D721Med (cell line): ENCODE results near the gene DPY19L3.
"Not testable (repeated sequence)": the region's sequence is repeated elsewhere in the genome, so short reads cannot be mapped to it uniquely, and the experiment has no call there.

Experiments used
- DNase-seq: peaks from one replicate; pipeline ENCODE4 v3.0.0; 2011; ENCODE audit warnings: low spot score; ENCODE audit not compliant: insufficient read length
- FAIRE-seq: peaks from 2 replicates; lab custom pipeline; 2011; peaks lifted over from hg19 to GRCh38; lab: Jason Lieb, UNC
- TF ChIP-seq, protein P1 (sequence below): IDR thresholded peaks from 2 replicates; pipeline ENCODE4 v1.5.1; 2012; ENCODE audit warnings: mild to moderate bottlenecking, control low read depth; ENCODE audit not compliant: insufficient read depth; ENCODE audit errors: missing control alignments

DPY19L3 gene

DNA sequence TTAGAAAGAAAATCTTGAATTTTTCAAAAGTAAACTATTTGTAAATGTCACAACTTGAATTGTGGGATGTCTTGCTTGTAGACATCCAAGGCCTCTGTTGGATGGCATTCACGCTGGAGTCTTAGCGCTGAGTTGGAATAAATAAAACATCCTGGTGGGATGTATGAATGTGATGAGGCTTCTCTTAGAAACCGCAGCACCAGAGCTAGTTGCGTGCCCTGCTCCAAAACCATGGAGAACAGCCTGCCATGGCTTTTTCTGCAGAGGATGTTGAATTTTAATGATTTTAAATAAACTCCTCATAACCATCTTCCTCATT is 70.4 kb downstream of the DPY19L3 start:
- TF ChIP-seq, protein P1, sequence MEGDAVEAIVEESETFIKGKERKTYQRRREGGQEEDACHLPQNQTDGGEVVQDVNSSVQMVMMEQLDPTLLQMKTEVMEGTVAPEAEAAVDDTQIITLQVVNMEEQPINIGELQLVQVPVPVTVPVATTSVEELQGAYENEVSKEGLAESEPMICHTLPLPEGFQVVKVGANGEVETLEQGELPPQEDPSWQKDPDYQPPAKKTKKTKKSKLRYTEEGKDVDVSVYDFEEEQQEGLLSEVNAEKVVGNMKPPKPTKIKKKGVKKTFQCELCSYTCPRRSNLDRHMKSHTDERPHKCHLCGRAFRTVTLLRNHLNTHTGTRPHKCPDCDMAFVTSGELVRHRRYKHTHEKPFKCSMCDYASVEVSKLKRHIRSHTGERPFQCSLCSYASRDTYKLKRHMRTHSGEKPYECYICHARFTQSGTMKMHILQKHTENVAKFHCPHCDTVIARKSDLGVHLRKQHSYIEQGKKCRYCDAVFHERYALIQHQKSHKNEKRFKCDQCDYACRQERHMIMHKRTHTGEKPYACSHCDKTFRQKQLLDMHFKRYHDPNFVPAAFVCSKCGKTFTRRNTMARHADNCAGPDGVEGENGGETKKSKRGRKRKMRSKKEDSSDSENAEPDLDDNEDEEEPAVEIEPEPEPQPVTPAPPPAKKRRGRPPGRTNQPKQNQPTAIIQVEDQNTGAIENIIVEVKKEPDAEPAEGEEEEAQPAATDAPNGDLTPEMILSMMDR = no peak
- no peak for DNase-seq
- no peak for FAIRE-seq

DNA sequence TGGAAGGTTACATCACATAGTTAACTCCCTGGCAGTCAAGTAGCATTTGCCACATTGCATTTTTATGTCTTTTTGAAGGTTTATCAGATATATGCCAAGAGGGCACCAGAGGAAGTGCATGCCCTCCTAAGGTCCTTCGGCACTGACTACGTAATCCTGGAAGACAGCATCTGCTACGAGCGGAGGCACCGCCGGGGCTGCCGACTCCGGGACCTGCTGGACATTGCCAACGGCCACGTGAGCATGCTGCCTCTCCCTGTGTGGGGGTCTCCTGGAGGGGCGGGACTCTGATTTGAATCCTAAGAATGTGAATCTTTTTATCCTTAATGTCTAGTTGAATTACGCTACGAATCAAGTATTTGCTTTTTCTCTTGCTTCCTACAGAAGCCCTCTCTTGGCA is 74.8 kb downstream of the DPY19L3 start:
- DNase-seq (no peak), FAIRE-seq (no peak)
- TF ChIP-seq, protein P1 = no peak

DNA sequence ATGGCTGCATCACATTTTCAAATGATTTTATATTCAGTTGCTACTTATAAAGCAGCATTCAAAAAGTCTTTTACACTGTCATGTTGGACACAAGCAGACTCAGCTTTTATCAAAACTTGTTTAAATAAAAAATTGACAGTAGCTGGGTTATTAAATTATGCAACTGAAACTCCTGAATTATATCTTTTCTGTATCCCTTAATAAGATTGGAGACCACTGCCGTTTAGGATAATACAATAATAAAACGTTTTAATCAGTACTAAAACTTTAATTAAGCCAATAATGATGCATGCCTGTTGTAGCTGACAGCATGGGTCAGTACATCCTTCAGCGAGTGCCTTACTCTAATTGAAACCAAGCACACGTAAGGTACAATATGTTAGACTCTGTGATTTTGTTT is 78.0 kb downstream of the DPY19L3 start:
- TF ChIP-seq, protein P1 = no peak
- DNase-seq (no peak), FAIRE-seq (no peak)

DNA sequence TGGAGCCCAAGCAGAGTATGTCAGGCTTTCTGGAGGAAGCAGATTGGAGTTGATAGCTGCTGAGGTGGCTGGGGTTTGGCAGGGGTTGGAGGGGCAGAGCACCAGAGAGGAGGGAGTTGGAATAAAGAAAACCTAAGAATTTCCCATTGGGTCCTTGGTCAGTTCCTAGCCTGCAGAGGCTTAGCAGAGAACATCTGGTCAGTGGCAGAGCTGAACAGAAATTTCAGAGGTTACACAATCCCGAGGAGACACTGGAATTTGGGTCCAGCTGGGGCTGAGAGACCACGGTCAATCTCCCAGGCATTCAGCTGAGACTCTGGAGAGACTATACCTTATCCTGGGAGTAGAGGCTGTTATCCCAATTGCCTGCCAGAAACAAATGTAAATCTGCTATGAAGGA is 84.4 kb downstream of the DPY19L3 start:
- TF ChIP-seq, protein P1 = no peak
- DNase-seq (no peak), FAIRE-seq (no peak)

DNA sequence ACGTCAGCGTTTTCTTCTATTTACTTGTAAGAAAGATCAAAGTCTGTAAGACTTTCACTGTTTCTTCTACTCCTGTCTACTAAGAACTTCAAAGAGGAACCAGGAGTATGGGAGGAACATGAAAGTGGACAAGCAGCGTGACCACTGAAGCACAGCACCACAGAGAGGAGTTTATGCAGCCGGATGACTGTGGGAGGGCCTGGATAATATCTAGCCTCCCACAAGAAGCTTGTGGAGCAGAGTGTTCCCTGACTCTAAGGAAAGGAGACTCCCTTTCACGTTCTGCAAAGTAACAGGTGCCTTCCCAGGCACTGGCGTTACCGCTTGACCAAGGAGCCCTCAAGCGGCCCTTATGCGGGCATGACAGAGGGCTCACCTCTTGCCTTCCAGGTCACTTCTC is 91.8 kb downstream of the DPY19L3 start:
- DNase-seq (no peak), FAIRE-seq (no peak)
- TF ChIP-seq, protein P1 = no peak

DNA sequence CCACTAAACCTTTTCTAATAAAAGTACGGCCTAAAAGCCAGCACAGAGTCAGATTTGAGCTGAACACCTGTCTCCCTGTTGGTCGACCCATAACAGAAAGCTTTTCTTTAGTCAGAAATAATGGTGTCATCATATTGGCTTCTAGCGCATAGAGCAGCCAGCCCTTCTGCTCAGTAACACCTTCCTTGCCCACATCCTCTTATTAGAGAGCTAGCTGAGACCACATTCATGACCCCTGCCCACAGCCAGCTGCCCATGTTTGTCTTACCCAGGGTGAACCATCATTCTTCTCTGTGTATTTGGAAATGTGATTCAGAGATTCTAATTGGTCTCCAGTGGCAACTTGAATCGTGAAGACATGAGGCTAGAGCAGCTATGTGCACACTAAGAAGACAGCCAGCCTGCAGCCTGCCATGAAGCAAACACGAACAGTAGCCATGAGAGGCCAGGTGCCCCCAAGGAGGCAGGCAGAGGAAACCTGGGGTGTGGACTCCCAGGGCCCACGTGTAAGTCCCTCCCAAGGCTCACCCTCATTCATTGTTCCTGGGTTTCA is 93.2 kb downstream of the DPY19L3 start:
- no peak for DNase-seq
- TF ChIP-seq, protein P1 = no peak
- no peak for FAIRE-seq

DNA sequence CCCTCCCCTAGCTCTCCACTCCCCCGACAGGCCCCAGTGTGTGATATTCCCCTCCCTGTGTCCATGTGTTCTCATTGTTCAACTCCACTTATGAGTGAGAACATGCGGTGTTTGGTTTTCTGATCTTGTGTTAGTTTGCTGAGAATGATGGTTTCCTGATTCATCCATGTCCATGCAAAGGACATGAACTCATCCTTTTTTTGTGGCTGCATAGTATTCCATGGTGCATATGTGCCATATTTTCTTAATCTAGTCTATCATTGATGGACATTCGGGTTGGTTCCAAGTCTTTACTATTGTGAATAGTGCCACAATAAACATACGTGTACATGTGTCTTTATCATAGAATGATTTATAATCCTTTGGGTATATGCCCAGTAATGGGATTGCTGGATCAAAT is 106.9 kb downstream of the DPY19L3 start:
- not testable (repeated sequence) for FAIRE-seq, DNase-seq

DNA sequence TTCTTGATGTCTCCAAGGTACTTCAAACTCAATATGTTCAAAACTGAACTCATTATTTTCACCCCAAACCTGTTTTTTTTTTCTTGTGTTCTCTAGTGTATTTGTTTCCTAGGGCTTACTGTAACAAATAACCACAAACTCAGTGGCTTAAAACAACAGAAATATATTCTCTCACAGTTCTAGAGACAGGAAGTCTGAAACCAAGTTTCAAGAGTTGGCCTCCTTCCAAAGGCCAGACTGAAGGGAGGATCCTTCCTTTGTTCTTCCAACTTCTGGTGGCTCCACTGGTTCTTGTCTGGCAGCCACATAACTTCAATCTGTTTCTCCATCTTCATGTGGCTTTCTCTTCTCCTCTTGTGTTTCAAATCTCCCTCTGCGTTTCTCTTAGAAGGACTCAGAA is 113.5 kb downstream of the DPY19L3 start:
- no peak for DNase-seq
- FAIRE-seq = no peak
- TF ChIP-seq, protein P1 = no peak
